Skeletal muscle satellite cell (primary cell): ENCODE results near the gene MTA3.

ENCODE experiments used
- H3K27me3 ChIP-seq: 2 replicates; pipeline ENCODE4 v1.7.0; 2013; ENCODE audit warnings: low read length; ENCODE audit not compliant: control insufficient read depth, insufficient read depth
- H3K36me3 ChIP-seq: 2 replicates; pipeline ENCODE4 v1.7.0; 2013; ENCODE audit warnings: mild to moderate bottlenecking, control low read depth, low read length; ENCODE audit not compliant: insufficient read depth
- H3K4me1 ChIP-seq: 2 replicates; pipeline ENCODE4 v1.7.0; 2013; ENCODE audit warnings: low read length; ENCODE audit not compliant: control insufficient read depth, insufficient read depth
- H3K4me2 ChIP-seq: 2 replicates; pipeline ENCODE4 v1.7.0; 2013; ENCODE audit warnings: mild to moderate bottlenecking, low read length
- H3K4me3 ChIP-seq: 2 replicates; pipeline ENCODE4 v1.7.0; 2013; ENCODE audit warnings: low read length
- H3K9ac ChIP-seq: 2 replicates; pipeline ENCODE4 v1.7.0; 2013; ENCODE audit warnings: mild to moderate bottlenecking, low read depth, low read length, moderate library complexity
- H3K9me3 ChIP-seq: replicated peaks from 2 replicates; pipeline ENCODE4 v1.7.0; 2013; ENCODE audit warnings: mild to moderate bottlenecking, control low read depth, low read length

Gene MTA3

DNA sequence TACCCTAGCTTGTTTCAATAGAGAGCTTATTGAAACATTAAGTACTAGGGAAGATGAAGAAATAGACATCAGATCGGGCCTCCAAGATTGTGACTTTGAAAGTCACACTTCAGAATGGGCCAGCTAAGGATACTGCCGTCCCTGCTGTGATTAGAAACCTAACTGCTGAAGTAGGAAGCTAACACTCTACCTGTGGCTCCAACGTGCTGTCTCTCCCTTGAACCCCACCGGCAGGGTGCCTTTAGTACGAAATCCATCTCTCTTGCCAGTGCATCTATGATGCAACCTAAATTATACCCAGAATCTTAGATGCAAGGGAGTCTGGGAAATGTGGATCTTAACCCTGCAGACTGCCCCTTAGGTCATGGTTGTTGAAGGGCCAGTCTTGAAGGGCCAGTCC lies 116.9 kb downstream of the MTA3 start:
- no peak overlapping the region for H3K4me3 ChIP-seq
- peaks cover 7% of the 10 kb centered on the region for H3K36me3 ChIP-seq
- H3K9me3 ChIP-seq: no peaks in the 10 kb centered on the region
- no peaks in the 10 kb centered on the region for H3K4me1 ChIP-seq
- no peak overlapping the region for H3K9ac ChIP-seq
- H3K4me2 ChIP-seq: no peak overlapping the region
- no peaks in the 10 kb centered on the region for H3K27me3 ChIP-seq

DNA sequence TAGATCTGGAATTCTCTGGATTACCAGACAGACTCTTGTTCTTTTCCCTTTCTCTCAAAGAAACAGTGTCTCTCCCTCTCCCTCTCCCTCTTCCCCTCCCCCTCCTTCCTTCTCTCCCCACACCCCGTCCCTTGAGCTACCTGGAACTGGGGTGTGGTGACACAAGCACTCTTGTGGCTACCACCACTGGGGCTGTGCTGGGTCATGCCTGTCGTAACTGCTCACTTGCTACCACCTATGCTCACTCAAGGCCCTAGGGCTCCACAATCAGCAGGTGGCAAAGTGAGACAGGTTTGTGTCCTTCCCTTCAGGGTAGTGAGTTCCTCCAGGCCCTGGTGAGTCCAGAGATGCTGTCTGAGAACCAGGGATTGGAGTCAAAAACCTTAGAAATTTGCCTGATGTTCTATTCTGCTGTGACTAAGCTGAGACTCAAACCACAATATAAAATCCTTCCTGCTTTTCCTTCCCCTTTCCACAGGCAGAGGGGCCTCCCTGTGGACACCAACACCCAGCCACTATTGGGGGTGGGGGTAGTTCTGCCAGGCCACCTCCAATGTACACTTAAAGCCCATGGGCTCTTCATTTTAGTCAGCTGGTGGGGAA lies 124.7 kb downstream of the MTA3 start:
- H3K9me3 ChIP-seq: no peaks in the 10 kb centered on the region
- peaks cover 3% of the 10 kb centered on the region for H3K36me3 ChIP-seq
- no peaks in the 10 kb centered on the region for H3K27me3 ChIP-seq

DNA sequence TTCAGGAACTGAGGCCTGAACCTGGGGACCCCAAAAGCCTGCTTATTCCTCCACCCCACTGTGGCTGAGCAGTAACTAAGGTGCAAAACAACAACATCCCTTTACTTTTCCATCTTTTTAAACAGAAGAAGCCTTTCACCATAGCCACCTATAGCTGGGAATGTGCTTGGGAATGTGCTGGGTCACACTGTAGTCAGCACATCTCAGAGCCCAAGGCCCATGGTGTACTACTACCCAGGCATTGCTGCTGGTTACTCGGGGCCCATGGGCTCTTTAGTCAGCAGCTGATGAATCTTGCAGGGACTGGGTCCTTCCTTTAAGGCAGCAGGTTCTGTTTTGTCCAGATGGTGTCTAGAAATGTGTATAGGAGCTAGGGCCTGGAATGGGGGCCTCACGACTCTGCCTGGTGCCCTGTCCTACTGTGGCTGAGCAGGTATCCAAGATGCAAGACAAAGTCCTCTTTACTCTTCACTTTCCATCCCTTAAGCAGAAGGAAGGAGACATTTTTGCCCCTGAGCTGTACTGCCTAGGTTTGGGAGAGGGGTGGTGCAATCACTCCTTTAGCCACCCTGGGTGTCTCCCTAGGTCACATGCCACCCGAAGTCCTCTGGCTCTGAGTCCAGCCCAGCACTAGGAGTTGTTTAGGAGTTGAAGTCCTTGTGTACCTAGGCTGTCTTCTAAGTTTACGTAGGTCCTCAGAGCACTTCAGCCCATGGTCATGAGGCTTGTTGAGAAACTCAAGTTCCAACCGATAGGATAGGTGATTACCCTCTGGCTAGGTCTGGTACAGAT lies 125.5 kb downstream of the MTA3 start:
- no peaks in the 10 kb centered on the region for H3K27me3 ChIP-seq
- H3K9me3 ChIP-seq: no peaks in the 10 kb centered on the region
- peaks cover 3% of the 10 kb centered on the region for H3K36me3 ChIP-seq
- H3K4me2 ChIP-seq: no peak overlapping the region
- H3K4me1 ChIP-seq: peaks cover 9% of the 10 kb centered on the region
- no peak overlapping the region for H3K9ac ChIP-seq
- H3K4me3 ChIP-seq: no peak overlapping the region

More for the DNA sequence above, 124.7 kb downstream of the MTA3 start:
- Histone ChIP-seq H3K4me1 (peaks cover 9% of the 10 kb centered on the region), H3K4me2 (no peak overlapping the region), H3K9ac (no peak overlapping the region), H3K4me3 (no peak overlapping the region)

DNA sequence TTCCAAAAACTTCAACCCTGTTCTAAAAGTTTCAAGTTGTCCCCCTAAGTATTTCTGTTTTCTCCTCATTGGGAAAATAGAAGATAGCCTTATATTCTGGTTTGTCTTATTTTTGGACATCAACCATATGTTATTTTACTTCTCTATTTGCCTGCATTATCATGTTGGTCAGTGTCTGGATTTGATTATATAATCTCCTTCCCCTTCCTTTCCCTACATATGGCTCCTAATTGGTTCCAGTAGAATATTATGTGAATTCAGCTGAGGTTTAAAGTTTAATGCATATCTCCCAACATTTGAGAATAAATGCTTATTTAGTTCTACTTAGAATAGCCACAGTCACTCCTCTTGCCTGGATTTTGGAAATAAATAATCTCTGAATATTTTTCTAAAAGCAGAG lies 128.6 kb downstream of the MTA3 start:
- Histone ChIP-seq H3K9ac (no peak overlapping the region), H3K4me3 (no peak overlapping the region), H3K4me1 (peaks cover 9% of the 10 kb centered on the region), H3K36me3 (peaks cover 3% of the 10 kb centered on the region), H3K27me3 (no peaks in the 10 kb centered on the region), H3K4me2 (no peak overlapping the region), H3K9me3 (no peaks in the 10 kb centered on the region)

DNA sequence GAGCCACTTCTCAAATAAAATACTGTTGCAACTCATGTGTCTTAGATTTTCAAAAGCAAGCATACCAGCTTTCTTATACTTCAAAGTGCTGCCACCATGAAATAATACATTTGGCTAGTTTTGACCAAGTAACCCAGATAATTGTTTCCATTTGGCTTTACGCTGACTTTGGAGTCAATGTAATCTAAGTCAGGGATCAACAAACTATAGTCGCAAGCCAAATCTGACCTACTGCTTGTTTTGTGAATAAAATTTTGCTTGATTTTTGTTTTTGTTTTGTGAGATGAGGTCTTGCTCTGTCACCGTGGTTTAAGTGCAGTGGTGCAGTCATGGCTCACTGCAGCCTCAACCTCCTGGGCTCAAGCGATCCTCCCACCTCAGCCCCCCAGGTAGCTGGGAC lies 130.5 kb downstream of the MTA3 start:
- no peaks in the 10 kb centered on the region for H3K9me3 ChIP-seq
- H3K27me3 ChIP-seq: no peaks in the 10 kb centered on the region
- H3K4me2 ChIP-seq: no peak overlapping the region

DNA sequence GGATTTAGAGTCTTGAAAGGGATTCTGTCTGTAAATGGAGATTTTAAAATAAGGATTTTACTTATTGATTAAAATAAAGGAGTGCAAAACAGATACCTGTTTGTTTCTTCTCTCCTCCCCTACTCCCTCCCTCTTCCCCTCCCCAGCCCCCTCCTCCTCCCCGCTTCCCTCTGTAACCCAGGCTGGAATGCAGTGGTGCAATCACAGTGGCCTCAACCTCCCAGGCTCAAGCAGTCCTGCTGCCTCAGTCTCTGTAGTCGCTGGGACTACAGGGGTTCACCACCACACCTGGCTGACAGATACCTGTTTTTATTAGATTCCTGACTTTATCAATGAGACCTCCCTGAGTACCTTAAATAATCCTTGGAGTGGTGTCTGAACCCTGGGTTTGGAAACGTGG lies 138.4 kb downstream of the MTA3 start:
- no peak overlapping the region for H3K4me2 ChIP-seq
- no peaks in the 10 kb centered on the region for H3K9me3 ChIP-seq
- H3K36me3 ChIP-seq: peaks cover 15% of the 10 kb centered on the region
- H3K4me1 ChIP-seq: no peaks in the 10 kb centered on the region
- no peak overlapping the region for H3K9ac ChIP-seq
- H3K27me3 ChIP-seq: no peaks in the 10 kb centered on the region
- no peak overlapping the region for H3K4me3 ChIP-seq

More for the DNA sequence above, 130.5 kb downstream of the MTA3 start:
- Histone ChIP-seq H3K36me3 (peaks cover 3% of the 10 kb centered on the region), H3K9ac (no peak overlapping the region), H3K4me3 (no peak overlapping the region), H3K4me1 (no peaks in the 10 kb centered on the region)

GRCh38 chr2:42708179-42708578 lies 139.7 kb downstream of the MTA3 start:
- H3K4me1 ChIP-seq: no peaks in the 10 kb centered on the region
- H3K9ac ChIP-seq: no peak overlapping the region
- H3K36me3 ChIP-seq: peaks cover 15% of the 10 kb centered on the region
- H3K4me3 ChIP-seq: no peak overlapping the region
- H3K4me2 ChIP-seq: no peak overlapping the region
- no peaks in the 10 kb centered on the region for H3K9me3 ChIP-seq
- H3K27me3 ChIP-seq: no peaks in the 10 kb centered on the region

- no peak overlapping the region for H3K4me3 ChIP-seq
- H3K27me3 ChIP-seq: no peaks in the 10 kb centered on the region
- no peaks in the 10 kb centered on the region for H3K4me1 ChIP-seq
- peaks cover 10% of the 10 kb centered on the region for H3K36me3 ChIP-seq
- no peak overlapping the region for H3K9ac ChIP-seq
- no peaks in the 10 kb centered on the region for H3K9me3 ChIP-seq
- H3K4me2 ChIP-seq: no peak overlapping the region
Observed at GRCh38 chr2:42711896-42712295, 143.5 kb downstream of the MTA3 start.

GRCh38 chr2:42712934-42713333 lies 144.5 kb downstream of the MTA3 start:
- peaks cover 10% of the 10 kb centered on the region for H3K36me3 ChIP-seq
- H3K9ac ChIP-seq: no peak overlapping the region
- no peaks in the 10 kb centered on the region for H3K4me1 ChIP-seq
- no peak overlapping the region for H3K4me2 ChIP-seq
- H3K4me3 ChIP-seq: no peak overlapping the region
- no peaks in the 10 kb centered on the region for H3K9me3 ChIP-seq
- H3K27me3 ChIP-seq: no peaks in the 10 kb centered on the region

- Histone ChIP-seq H3K4me2 (no peak overlapping the region), H3K4me3 (no peak overlapping the region), H3K27me3 (no peaks in the 10 kb centered on the region), H3K36me3 (peaks cover 7% of the 10 kb centered on the region), H3K9ac (no peak overlapping the region), H3K4me1 (no peaks in the 10 kb centered on the region), H3K9me3 (no peaks in the 10 kb centered on the region)
Observed at GRCh38 chr2:42713920-42714319, 145.5 kb downstream of the MTA3 start.

DNA sequence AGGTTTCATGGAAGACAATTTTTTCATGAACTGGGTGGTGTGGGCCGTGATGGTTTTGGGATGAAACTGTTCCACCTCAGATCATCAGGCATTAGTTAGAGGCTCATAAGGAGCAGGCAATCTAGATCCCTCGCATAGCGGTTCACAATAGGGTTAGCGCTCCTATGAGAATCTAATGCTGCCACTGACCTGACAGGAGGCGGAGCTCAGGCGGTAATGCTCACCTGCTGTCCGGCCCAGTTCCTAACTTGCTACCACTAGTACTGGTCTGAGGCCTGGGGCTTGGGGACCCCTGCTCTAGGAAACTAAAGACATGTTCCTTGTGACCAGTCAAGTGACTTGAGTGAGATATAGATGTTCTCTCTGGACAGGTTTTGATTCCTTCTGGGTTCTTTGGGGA lies 146.3 kb downstream of the MTA3 start:
- Histone ChIP-seq H3K4me2 (no peak overlapping the region), H3K9ac (no peak overlapping the region), H3K4me3 (no peak overlapping the region), H3K9me3 (no peaks in the 10 kb centered on the region), H3K36me3 (no peaks in the 10 kb centered on the region), H3K4me1 (no peaks in the 10 kb centered on the region), H3K27me3 (no peaks in the 10 kb centered on the region)

DNA sequence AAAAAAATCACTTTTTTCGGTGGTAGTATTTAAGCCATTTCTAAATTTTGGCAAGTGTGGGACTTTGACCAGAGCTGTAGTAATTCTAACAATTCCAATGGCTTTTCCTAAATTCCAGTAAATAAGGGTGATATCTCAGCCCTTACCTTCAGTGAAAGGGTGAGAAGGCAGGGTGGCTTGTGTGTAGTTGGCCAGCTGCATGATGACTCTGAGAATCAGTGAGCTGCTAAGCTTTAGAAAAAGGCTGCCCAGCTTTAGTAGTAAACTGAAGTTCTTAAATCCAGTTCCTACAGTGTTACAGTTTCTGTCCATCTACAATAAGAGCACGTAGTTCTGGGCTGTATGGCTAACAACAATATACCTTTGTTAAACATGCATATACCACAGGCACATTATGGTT lies 153.5 kb downstream of the MTA3 start:
- H3K4me1 ChIP-seq: peaks cover 4% of the 10 kb centered on the region
- no peaks in the 10 kb centered on the region for H3K27me3 ChIP-seq
- H3K4me2 ChIP-seq: no peak overlapping the region
- no peaks in the 10 kb centered on the region for H3K9me3 ChIP-seq
- no peaks in the 10 kb centered on the region for H3K36me3 ChIP-seq
- no peak overlapping the region for H3K4me3 ChIP-seq
- no peak overlapping the region for H3K9ac ChIP-seq
